NCI-H526 treated with DMSO at 0.1 percent for 48 hours (cell line): ENCODE measurements around the gene IQSEC1.
"Not testable (repeated sequence)": the region's sequence is repeated elsewhere in the genome, so short reads cannot be mapped to it uniquely, and the experiment has no call there.

ENCODE experiments used
- DNase-seq: peaks from one replicate; lab custom pipeline; 2025; lab: John Stamatoyannopoulos, UW

IQSEC1 gene

DNA sequence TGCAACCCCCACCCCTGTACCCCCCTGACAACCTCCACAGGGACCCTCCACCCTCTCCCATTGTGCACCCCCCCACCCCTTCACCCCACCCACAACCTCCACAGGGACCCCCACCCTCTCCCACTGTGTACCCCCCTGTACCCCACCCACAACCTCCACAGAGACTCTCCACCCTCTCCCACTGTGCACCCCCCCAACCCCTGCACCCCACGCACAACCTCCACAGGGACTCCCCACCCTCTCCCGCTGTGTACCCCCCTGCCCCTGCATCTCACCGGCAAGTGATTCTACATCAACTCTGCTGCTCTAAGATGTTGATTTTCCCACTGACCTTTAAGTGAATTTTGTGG lies 180.4 kb downstream of the IQSEC1 start:
- DNase-seq = no peak

DNA sequence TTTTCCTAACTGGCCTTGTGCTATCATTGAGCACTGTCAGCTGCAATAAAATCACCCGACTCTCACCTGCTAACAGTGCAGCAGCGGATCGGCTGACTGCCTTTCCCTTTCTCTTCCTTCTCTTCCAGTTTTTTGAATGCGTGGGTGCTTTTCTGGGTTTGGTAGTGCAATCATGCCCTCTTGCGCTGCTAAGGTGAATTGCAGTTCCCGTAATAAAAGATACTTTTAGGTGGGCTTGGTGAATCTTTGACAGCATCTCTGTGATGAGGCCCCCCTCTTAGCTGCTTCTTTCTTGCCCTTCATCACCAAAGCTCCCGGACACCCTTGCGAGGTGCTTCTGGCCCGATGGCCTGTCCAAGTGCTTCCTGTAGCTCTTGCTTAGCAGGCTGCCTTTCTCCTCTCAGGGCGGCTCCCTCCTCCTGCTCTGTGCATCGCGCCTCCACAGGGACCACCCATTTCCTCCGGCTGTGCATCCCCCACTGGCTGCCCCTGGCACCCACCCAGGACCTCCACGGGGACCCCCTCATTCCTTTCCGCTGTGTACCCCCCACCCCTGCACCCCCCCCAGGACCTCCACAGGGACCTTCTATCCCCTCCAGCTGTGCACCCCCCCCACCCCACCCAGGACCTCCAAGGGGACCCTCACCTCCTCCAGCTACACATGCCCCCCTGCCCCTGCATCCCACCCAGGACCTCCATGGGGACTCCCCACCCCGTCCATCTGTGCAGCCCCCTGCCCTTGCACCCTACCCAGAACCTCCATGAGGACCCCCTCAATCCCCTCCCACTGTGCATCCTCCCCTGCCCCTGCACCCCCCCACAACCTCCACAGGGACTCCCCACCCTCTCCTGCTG lies 181.0 kb downstream of the IQSEC1 start:
- peak; percentile 48 for DNase-seq

DNA sequence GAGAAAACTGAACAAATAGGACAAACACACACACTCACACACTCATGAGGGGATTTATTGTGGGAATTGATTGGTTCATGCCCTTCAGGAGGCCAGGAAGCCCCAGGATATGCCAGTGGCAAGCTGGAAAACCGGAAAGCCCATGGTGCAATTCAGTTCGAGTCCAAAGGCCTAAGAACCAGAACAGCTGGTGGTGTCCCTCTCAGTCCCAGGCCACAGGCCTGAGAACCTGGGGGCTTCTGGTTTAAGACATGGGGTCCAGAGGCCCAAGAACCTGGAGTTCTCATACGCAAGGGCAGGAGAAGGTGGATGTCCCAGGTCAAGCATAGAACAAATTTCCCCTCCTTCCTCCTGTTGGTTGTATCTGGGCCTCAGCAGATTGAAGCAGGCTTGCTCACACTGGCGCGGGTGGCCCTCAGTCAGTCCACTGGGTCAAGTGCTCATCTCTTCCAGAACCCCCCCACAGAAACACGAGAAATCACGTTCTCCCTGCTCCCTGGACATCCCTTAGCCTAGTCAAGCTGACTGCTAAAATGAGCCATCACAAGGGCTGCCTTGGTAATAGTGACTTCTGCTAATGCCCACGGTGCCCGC lies 181.7 kb downstream of the IQSEC1 start:
- DNase-seq = no peak

DNA sequence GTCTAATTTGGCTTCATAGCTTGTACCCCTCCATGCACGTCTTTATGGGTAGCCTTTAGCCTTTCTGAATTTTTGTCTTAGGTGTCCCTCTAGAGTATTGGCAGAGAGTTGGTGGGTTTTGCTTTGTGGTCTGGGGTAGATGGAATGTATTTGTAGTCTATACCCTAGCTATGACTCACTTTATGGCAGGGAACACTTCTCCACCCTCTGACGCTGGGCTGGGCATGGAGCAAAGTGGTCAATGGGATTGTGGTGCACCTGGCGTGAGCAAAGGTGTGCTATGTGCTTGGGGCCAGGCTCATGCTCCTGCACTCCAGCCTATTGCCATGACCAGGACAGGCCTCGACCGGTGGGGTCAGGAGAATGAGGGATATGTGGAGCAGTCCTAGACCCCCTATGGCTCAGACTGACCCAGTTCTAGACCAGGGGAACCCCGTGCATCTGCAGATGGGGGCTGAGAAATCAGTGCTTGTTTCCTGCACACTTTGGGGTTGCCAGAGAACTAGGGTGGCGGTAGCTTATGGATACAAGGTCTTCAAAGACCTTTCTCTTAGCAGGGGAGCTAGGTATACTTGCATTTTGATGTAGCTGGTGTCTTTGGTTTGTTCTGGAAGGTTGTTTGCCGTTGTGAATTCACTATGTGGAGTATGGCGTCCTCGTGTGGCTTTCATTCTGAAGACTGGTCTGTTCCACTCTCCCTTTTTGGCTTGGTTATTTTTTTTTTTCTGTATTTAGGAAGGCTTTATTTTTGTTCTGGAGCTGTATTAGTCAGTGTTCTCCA lies 182.4 kb downstream of the IQSEC1 start:
- no peak for DNase-seq

DNA sequence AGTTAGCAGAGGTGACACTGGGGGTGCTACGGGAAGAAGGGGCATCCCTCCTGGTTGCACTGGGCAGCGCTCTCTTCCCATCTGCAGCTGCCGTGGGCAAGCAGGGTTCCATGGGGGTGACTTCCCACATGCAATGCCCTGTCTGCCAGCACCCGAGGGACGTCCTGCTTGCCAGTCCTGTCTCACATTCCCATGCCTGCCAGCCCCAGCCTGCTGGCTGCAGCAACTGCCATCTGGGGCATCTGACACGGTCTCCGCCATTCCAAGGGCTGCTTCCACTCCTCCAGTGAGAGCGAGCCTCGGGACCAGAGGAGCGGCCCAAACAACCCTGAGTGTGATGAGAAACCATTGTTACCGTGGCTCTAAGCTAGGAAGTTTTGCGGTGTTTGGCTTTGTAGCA lies 186.5 kb downstream of the IQSEC1 start:
- DNase-seq = no peak

DNA sequence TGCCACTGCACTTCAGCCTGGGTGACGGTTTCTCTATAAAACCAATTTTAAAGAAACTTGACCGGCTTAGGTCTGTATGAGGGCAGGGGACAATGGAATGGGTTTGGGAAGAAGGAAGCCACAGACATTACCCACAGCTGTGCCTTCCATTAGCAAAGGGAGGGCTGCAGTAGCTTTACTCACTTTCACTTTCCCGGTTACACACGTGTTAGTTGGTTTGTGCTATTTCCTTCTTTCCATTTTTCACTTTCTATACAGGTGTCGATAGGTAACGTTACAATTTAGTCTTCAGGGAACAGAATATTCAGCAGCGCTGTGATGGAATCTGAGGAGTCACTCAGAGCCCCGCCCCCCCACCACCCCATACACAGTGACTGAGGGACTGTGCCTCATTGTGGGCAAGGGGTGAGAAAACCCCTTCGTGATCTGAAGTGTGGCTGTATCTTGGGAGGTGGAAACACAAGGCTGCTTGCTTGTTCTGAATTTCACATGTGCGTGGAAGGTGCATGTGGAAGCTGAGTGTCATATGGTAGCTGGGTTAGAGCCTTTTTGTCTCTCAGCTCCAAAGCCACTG lies 187.0 kb downstream of the IQSEC1 start:
- no peak for DNase-seq

DNA sequence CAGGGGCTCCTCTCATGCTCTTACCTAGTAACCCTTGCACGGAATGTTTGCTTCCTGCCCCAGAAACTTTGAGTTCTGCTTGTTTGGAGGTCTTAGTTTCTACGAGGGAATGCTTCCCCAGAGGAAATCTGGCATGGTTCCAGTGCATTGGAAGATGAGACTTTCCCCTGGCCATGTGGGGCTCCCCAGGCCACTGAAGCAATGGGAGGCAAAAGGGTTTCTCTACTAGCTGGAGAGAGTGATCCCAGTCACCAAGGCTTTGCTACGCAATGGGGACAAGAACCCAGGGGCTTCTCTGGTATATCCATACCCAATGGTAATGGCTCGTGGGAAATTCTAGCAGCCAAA lies 187.7 kb downstream of the IQSEC1 start:
- no peak for DNase-seq

DNA sequence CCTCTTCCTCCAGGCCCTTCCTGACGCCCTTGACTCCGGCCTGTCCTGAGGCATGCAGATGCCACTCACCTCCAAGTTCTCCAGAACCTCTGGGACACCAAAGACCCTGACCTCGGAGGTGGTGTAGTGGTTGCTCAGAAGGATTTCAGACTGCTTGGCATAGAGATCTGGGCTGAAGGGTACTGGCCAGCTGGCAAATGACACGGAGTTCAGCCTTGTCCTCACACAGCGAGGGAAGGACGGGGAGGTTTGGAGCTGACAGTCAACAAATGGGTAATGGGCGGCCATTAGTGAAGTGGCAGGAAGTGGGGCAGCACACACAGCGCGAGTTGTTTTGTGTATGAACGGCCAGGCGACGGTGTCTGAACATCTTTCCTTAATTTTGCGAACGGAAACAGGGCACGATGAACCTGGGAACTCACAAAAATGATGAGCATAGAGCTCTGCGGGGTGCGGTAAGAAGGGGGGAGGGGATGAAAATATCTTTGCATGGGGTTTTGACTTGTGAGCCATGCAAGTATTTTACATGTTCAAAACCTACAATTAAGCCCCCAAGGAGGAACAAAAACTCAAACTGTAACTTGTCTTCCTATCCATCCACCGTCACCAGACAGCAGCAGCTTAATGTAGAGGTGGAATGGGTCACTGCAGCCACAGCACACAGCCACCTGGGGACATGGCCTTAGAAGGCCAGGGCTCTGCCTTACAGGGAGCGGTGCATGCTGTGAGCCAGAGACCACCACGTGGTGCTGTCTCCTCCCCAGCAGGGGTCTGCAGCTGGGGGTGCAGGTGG lies 188.2 kb downstream of the IQSEC1 start:
- no peak for DNase-seq

DNA sequence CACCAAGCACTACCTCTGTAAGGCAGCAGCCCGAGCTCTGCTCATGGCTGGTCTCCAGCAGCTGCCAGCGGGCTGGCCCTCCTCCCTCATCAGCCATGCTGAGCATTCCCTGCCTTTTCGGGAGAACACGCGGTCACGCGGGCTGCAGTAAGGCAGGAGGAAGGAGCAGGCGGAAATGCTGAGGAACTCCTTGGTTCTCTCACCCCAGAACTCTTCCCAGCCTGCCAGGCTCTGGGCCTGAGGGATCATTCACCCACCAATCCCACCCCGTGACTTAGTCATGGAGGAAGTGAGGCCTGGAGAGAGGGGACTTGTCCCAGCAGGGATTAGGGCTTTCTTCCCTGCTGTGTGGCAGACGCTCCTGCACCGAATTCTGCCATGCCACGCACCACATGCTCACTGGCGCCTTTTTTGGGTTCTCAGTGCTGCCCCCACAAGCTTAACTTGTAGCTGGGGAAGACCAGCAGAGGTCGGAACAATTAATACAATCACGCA lies 189.0 kb downstream of the IQSEC1 start:
- no peak for DNase-seq

DNA sequence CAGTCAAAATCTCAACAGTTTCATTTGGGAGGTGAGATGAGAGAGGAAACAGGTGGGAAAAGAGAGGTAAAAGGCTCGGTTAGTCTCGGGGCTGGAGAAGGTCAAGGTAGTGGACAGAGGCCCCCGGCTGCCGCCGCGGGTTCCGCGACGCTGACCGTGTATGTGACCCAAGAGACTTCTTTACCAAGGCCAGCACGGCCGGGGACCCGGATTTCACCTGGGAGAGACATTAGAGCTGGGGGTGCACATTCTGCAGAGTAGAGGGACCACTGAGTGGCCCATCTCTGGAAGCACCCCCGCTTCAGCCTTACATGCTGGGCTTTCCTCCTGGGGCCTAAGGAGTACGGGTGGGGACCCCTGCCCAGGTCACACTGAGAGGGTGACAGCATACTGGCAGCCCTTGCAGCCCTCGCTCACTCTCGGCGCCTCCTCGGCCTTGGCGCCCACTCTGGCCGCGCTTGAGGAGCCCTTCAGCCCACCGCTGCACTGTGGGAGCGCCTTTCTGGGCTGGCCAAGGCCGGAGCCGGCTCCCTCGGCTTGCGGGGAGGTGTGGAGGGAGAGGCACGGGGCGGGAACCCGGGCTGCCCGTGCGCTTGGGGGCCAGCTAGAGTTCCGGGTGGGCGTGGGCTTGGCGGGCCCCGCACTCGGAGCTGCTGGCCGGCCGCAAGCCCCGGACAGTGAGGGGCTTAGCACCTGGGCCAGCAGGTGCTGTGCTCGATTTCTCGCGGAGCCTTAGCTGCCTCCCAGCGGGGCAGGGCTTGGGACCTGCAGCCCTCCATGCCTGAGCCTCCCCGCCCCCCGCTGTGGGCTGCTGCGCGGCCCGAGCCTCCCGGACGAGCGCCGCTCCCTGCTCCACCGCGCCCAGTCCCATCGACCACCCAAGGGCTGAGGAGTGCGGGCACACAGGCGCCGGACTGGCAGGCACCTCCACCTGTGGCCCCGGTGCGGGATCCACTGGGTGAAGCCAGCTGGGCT lies 190.6 kb downstream of the IQSEC1 start:
- no peak for DNase-seq

DNA sequence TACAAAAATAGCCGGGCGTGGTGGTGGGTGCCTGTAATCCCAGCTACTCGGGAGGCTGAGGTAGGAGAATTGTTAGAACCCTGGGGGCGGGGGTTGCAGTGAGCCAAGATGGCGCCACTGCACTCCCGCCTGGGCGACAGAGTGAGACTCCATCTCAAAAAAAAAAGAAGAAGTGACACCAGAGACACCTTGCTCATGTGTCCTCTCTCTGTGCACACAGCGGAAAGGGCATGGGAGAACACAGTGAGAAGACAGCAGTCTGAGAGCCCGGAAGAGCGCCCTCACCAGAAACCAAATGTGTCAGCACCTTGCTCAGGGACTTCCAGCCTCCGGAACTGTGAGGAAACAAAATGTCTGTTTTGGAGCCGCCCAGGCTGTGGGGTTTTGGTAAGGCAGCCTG lies 191.4 kb downstream of the IQSEC1 start:
- DNase-seq = not testable (repeated sequence)

DNA sequence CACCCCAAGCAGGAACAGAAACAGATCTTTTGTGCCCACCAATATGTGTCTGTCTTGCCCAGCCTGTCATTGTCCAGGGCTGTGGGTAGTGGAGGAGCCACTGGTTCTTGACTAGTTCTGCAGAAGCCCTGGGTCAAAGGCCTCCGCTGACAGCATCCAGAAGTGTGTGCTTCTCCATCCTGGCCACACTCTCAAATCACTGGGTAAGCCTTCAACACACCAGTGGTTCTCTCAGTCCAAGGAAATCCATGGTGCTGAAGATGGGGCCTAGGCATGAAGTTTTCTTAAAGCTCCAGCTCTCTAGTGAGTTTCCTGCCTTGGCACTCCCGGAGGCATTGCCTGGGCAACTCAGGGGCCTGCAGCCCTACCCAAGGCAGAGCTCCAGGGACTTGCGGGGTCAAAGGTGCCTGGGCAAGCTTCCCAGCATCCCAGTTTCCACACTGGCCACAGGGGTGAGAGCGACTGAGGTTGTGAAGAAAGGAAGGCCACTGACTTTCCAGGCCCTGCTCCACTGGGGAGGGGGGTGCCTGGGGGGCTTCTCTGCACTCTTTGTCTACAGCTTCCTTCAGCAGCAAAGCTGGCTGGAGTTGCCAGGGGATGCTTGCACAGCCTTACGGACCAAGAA lies 193.9 kb downstream of the IQSEC1 start:
- DNase-seq = no peak

DNA sequence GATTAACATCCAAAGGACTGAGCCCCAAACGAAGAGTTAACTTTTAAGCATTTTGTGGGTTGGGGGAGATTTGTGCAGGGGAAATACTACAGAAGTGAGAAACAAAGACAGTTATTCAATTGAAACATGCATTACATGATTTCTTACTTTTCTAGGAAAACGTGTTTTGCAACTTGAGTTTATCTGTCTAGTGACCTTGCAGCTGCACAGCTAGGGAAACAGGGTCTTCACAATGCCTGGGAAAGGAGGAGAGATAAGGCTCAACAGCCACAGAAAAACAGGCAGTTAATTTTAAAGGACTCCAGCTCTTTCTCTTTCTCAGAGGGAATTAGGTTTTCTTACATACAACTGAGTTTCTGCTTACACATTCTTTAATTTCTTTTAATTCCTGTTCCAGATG lies 194.5 kb downstream of the IQSEC1 start:
- not testable (repeated sequence) for DNase-seq

DNA sequence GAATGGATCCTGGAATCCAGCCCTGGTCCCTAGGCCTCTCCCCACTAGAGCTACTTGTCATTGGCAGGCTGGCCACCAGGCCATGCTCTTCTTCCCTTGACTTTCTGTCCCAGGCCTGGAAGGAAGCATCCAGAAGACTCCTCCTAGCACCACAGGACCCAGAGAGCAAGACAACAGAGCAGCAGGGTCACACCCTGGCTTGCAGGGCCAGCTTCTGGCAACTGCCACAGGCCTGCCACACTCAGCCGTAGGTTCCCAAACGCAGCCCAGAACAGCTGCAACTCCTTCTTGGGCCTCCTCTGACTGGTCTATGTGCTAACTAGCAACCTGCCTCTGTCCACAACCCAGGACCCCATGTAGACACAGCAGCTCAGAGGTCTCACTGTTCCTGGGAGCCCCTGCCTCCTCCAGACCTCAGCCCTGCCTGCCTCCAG lies 195.1 kb downstream of the IQSEC1 start:
- no peak for DNase-seq

DNA sequence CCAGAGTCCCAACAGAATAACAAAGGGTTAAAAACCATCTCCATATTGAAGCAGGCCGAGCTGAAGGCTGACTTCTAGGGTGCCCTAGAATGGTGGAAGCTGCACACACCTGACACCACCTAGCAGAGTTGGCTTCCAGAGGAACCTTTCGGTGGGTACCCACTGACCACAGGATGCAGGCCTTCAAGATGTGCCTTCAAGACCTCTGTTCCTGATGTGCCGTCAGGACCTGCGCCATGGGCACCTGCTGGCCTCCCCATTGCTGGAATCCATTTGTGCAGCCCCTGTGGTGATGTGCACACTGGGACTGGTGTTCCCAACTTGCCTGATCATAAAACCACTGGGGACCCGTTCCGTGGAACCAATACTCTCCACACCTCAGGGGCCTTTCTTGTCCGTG lies 196.2 kb downstream of the IQSEC1 start:
- DNase-seq = no peak

DNA sequence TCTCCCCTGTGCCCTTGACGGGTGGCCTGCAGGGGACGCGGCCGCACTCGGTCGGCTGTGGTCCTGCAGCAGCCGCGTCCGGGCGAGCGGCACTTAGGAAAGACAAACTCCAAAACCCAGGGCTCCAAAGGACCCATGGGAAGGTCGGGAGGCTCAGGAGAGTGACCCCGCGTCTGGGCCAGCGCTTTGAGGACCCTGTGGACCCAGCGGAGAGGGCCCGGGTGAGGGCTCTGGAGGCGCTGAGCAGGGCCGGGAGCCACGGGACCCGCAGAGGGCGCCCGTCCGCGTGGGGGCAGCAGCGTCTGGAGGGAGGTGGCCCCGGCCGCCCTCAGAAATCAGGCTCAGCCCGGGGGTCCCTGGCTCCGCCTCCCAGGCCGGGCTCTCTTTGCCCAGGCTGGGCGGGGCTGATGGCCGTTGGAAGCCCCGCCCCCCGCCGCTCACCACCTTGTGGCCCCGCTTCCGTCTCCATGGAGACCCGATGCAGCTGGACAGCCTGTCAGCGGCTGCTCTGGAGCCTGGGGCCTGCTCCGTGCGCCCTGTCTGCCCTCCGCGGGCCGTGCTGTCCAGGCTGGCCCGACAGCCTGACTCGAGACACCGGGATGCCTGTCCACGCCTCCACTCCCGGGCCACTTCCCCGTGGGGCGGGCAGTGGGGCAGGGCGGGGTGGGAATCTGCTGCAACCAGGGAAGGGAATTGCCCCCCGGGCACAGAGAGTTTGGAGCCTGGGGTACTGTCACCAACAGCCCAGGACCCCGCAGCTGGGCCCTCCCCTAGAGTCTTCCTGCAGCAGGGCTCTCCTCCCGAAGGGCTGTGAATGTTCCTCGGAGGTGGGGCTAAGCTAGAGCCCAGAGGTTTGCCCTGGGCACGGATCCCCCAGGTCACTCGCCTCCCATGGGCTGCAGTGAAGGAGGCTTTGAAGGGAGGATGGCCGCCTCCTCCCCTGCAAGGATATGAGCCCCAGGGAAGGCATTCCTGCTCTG lies 197.1 kb downstream of the IQSEC1 start:
- no peak for DNase-seq

DNA sequence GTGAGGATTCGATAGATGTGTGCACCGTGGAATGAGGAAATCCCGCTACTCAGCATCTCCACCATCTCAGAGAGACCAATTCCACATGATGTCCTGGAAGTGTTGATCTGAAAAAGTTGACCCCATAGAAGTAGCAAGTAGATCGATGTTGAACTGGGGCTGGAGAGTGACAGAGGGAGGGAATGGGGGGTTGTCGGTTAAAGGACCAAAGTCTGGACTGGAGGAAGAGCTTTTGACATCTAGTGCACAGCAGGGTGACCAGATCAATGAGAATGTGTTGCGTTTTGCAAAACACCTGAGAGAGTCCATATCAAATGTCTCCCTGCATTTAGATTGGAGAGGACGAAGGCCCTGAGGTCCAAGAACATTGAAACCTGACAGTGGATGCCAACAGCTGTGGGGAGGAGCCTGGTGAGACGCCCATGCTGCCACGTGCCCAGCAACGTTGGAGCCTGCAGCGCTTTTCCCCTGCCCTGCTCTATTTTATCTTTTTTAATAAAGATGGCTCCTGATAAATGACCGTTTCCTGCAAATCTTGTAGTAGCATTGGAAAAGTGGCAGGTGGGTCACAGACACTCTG lies 201.7 kb downstream of the IQSEC1 start:
- DNase-seq = no peak

DNA sequence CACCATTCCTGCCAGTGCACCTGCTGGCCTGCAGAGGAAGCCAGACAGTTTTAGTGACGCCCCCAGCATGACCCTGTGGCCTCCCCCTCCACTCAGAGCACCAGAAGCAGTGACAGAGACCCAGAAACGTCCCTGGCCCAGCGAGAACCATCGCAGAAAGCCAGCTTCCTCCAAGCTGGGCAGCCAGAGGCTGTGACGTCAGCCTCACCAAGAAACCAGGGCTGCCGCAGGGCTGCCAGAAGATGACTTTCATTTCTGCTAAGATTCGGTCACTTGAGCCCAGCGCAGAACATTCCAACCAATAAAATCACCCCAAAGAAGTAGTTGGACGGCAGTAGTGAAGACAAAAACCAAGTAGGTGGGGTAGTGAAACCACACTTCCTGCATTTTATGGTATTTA lies 202.3 kb downstream of the IQSEC1 start:
- DNase-seq = no peak
